HCT116 (cell line): ENCODE results near the gene CGB7. TPM values are rescaled to one million over a fixed set of nuclear protein-coding genes. Genes with fewer than 3 reads are reported as not detected.

Experiments
- ATAC-seq: fragments of 200-7000 bp; cut with Tn5 transposase; 2 replicates; pipeline ENCODE4 v1.9.1; 2020; ENCODE audit warnings: mild to moderate bottlenecking, moderate library complexity
- BruUV-seq: library from RNA; stranded (reverse); fragments of 400-500 nt; replicated peaks from 2 replicates; lab custom pipeline; 2021; lab: Mats Ljungman, UMichigan
- CTCF ChIA-PET: fragments of 300-600 bp; sonication (Branson Sonifier 250); formaldehyde crosslinking; loops from one replicate; lab custom pipeline; 2021; ENCODE audit warnings: antibody characterized with exemption; lab: Charles Lee
- POLR2A ChIA-PET: fragments of 300-600, 350-600 bp; sonication (Branson Sonifier 250); formaldehyde crosslinking; loops from one replicate; lab custom pipeline; 2021; ENCODE audit warnings: antibody characterized with exemption; lab: Charles Lee
- RAD21 ChIA-PET, 2 experiments: fragments of 300-600 bp; sonication (Branson Sonifier 250); formaldehyde crosslinking; loops; one replicate each; lab custom pipeline; 2023; ENCODE audit warnings: low total read pairs in 2 of 2; ENCODE audit not compliant: uncharacterized antibody in 2 of 2, unreplicated experiment in 2 of 2, low non-redundant PET in 1 of 2; lab: Charles Lee
- DNase-seq: peaks from one replicate; pipeline ENCODE4 v3.0.0-alpha.2; 2010; ENCODE audit warnings: low read depth, low spot score
- H2AFZ ChIP-seq: fragments of 200-600 bp; shearing (Covaris generic), sonication (generic); 2 replicates; pipeline ENCODE4 v1.6.1; 2017; ENCODE audit warnings: low read depth, mixed run types, mixed read lengths, antibody characterized with exemption, low read length; ENCODE audit not compliant: poor library complexity, severe bottlenecking
- H3K27ac ChIP-seq: 2 replicates; pipeline ENCODE4 v1.5.1; 2012; ENCODE audit warnings: low read depth, low read length
- H3K27me3 ChIP-seq: fragments of 200-600 bp; sonication (generic); 2 replicates; pipeline ENCODE4 v1.6.1; 2016; ENCODE audit warnings: mixed run types, low read length, mixed read lengths; ENCODE audit not compliant: insufficient read depth
- H3K36me3 ChIP-seq, 2 experiments: fragments of 200-500 bp in 1 of 2; fragments of 200-600 bp in 1 of 2; sonication (Bioruptor generic) in 1 of 2; sonication (generic) in 1 of 2; 2 replicates each; pipeline versions ENCODE4 v1.5.1 to v1.6.1; 2014 to 2016; ENCODE audit warnings: low read length in 2 of 2, inconsistent platforms in 1 of 2, mixed read lengths in 1 of 2, mixed run types in 1 of 2; ENCODE audit not compliant: insufficient read depth in 2 of 2, control insufficient read depth in 1 of 2
- H3K4me1 ChIP-seq, 2 experiments: fragments of 200-600 bp in 1 of 2; sonication (generic) in 1 of 2; 2 replicates each; pipeline versions ENCODE4 v1.5.1 to v1.6.1; 2012 to 2017; ENCODE audit warnings: low read length in 2 of 2, inconsistent platforms in 1 of 2, mild to moderate bottlenecking in 1 of 2, mixed read lengths in 1 of 2, mixed run types in 1 of 2, moderate library complexity in 1 of 2; ENCODE audit not compliant: insufficient read depth in 2 of 2, control insufficient read depth in 1 of 2
- H3K4me2 ChIP-seq: fragments of 200-600 bp; sonication (generic); 2 replicates; pipeline ENCODE4 v1.6.1; 2017; ENCODE audit warnings: mixed run types, low read length, mixed read lengths
- H3K4me3 ChIP-seq, 2 experiments: fragments of 200-600 bp in 1 of 2; sonication (generic) in 1 of 2; replicated peaks in 1 of 2; 2 replicates each; pipeline ENCODE4 v1.5.1; 2011 to 2016; ENCODE audit warnings: low read length in 2 of 2, control low read depth in 1 of 2, low read depth in 1 of 2, mild to moderate bottlenecking in 1 of 2, mixed read lengths in 1 of 2, mixed run types in 1 of 2
- H3K79me2 ChIP-seq: fragments of 200-600 bp; sonication (generic); 2 replicates; pipeline ENCODE4 v1.6.1; 2017; ENCODE audit warnings: mild to moderate bottlenecking, mixed run types, low read length, moderate library complexity, mixed read lengths; ENCODE audit not compliant: insufficient read depth
- H3K9ac ChIP-seq: fragments of 200-600 bp; sonication (generic); 2 replicates; pipeline ENCODE4 v1.6.1; 2016; ENCODE audit warnings: low read length, mixed read lengths
- H3K9me2 ChIP-seq: fragments of 200-600 bp; sonication (generic), shearing (Covaris generic); 2 replicates; pipeline ENCODE4 v1.6.1; 2017; ENCODE audit warnings: mixed run types, mild to moderate bottlenecking, moderate library complexity; ENCODE audit not compliant: insufficient read depth
- H3K9me3 ChIP-seq, 2 experiments: fragments of 200-500 bp in 1 of 2; fragments of 200-600 bp in 1 of 2; sonication (Bioruptor generic) in 1 of 2; sonication (generic) in 1 of 2; 2 replicates each; pipeline ENCODE4 v1.6.1; 2014 to 2017; ENCODE audit warnings: low read length in 2 of 2, mixed read lengths in 2 of 2, inconsistent platforms in 1 of 2, low read depth in 1 of 2, mild to moderate bottlenecking in 1 of 2, mixed run types in 1 of 2, moderate library complexity in 1 of 2; ENCODE audit not compliant: control insufficient read depth in 1 of 2, insufficient read depth in 1 of 2
- H4K20me1 ChIP-seq: fragments of 200-600 bp; sonication (generic), shearing (Covaris generic); 2 replicates; pipeline ENCODE4 v1.6.1; 2017; ENCODE audit warnings: mixed run types, mild to moderate bottlenecking, moderate library complexity; ENCODE audit not compliant: insufficient read depth
- EZH2 ChIP-seq: fragments of 200-600 bp; sonication (generic); IDR thresholded peaks from 2 replicates; pipeline ENCODE4 v1.6.1; 2017; ENCODE audit warnings: antibody characterized with exemption, mixed run types
- EZH2phosphoT487 ChIP-seq: fragments of 200-600 bp; IDR thresholded peaks from 2 replicates; pipeline ENCODE4 v1.6.1; 2018; ENCODE audit warnings: antibody characterized with exemption, borderline replicate concordance
- POLR2AphosphoS5 ChIP-seq: IDR thresholded peaks from 2 replicates; pipeline ENCODE4 v1.6.1; 2011; ENCODE audit warnings: mild to moderate bottlenecking, low read depth, low read length, moderate library complexity
- RAD21 ChIP-seq: IDR thresholded peaks from 2 replicates; pipeline ENCODE4 v1.6.1; 2012; ENCODE audit warnings: low read depth, mild to moderate bottlenecking
- TCF7L2 ChIP-seq: IDR thresholded peaks from 2 replicates; pipeline ENCODE4 v1.7.0; 2011; ENCODE audit warnings: borderline replicate concordance, inconsistent platforms; ENCODE audit not compliant: insufficient read depth, insufficient read length; ENCODE audit errors: extremely low read depth
- ZFX ChIP-seq: fragments of 450-650 bp; IDR thresholded peaks from 2 replicates; pipeline ENCODE4 v1.6.1; 2017
- intact Hi-C: fragments of 100-400 bp; cut with micrococcal nuclease; formaldehyde crosslinking; loops from 2 replicates; pipeline ENCODE4 v1.10.0; 2022
- total RNA-seq: library from RNA; stranded (reverse); gene quantifications from one replicate; pipeline ENCODE4 v1.2.1, GENCODE V29; 2021; ENCODE audit not compliant: unreplicated experiment
- TF ChIP-seq, protein P1 (sequence below): IDR thresholded peaks from 2 replicates; pipeline ENCODE4 v1.6.1; 2012; ENCODE audit warnings: low read depth
- TF ChIP-seq, protein P2 (sequence below): IDR thresholded peaks from 2 replicates; pipeline ENCODE4 v1.6.1; 2012
- TF ChIP-seq, protein P3 (sequence below): IDR thresholded peaks from 2 replicates; pipeline ENCODE4 v1.6.1; 2012

Gene CGB7
- total RNA-seq, 1 experiment from 2014 or later = 5.4 TPM

DNA sequence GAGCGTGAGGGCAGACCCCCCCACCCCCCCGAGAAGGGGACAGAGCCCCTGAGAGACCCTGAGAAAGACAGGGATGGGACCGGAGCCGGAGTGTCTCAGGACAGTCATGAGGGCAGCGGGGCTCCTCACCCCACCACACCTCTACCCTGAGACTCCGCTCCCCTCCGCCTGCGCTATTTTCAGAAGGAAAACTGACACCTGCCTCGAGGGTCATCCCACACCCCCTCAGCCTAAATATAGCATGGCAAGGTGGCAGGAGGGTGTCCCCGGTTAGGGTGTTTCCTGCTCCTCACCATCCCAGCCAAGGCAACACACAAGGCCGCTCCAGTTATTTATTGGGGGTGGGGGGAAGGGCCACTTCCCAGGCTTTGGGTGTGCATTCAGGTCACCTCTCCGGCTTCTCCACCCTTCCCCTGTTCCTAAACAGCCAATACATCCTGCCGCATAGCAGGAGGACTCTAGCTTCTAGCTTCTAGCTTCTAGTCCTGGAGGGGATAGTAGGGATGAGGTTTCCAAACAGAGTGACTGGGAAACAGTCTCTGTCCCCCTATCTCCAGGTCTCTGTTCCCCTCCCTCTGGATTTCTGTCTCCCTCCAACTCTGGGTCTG lies 8.5 kb upstream of the CGB7 start:
- Histone ChIP-seq H3K27me3 (no peaks in the 10 kb centered on the region), H3K79me2 (no peaks in the 10 kb centered on the region), H3K36me3 (no peaks in the 10 kb centered on the region), H3K4me3 (no peak overlapping the region), H3K27ac (no peak overlapping the region), H3K4me1 (peaks cover 30 to 58% of the 10 kb centered on the region in 2 experiments), H2AFZ (no peak overlapping the region), H3K9me3 (no peaks in the 10 kb centered on the region), H3K9ac (no peak overlapping the region)
- intact Hi-C loops = no loop called here
- POLR2A ChIA-PET = no interaction called here
- ATAC-seq = no peak
- 0 out of 2 replicates have a peak, but pooled peaks have one; percentile 14 for TF ChIP-seq POLR2AphosphoS5
- TF ChIP-seq EZH2phosphoT487 = no peak
- no peak for TF ChIP-seq RAD21
- TF ChIP-seq, all 23 proteins: peak for 1
- BruUV-seq = no TSS peak
- CTCF ChIA-PET = interaction anchor here (1.8 kb wide), 1 partner anchor 8 kb away, joined by 18 read pairs; no protein-coding TSS in a partner anchor
- H3K4me2 ChIP-seq = peak overlapping the region; percentile 89; the same call in 1 of the 2 replicates
- no peaks in the 10 kb centered on the region for H4K20me1 ChIP-seq
- RAD21 ChIA-PET = no interaction called here
- H3K9me2 ChIP-seq = no peaks in the 10 kb centered on the region
- no peak for DNase-seq

DNA sequence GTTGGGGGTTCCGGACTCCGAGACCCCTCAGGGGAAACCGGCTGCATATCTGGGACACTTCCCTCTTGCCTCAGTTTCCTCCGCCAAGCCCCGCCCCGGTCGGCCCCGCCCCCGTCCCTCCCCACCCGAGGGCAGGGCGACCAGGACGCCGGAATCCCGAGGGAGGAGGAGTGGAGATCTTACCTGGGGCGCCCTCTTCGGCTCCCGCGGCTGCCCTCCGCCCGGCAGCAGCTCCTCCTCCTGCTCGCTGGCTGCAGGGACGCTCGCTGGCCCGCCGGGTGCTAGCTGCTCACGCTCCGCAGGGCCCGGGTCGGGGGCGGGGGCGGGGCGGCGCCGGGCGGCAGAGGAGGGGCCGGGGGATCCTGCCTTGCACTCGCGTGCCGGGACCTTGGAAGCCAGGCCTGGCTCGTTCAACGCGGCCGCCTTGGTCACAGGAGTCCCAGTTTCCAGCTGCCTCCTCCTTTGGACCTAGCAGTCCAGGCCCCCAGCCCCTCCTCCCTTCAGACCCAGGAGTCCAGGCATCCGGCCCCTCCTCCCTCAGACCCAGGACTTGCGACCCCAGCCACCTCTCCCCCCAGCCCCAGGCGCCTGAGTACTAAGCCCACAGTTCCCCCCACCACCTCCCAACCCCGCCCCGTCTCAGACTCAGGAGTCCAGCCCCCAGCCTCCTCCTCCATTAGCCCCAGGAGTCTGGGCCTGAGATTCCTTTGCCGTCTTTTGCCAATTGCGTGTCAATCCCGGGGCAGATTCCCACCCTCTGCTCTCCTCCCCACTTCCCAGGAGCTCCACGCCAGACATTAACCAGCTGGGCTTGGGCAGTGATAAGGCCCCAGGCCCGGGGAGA lies 7.4 kb upstream of the CGB7 start, which contains the start of gene NTF4:
NTF4 (minus strand) TSS at position 51 of the 844 bp plus-strand sequence. CDS start 2,821 bp downstream, outside the sequence.
- H3K4me1 ChIP-seq = peaks cover 32 to 68% of the 10 kb centered on the region in 2 experiments
- peak within 1 kb of the TSS; percentile 89 for H3K4me2 ChIP-seq
- RAD21 ChIA-PET = interaction anchor here in 1 of 2 experiments (0.6 to 0.8 kb wide), 2 partner anchors 13 to 72 kb away, joined by 3 read pairs; partner anchors contain the start of genes GYS1 and RUVBL2
- peak within 1 kb of the TSS; percentile 69 for H3K27ac ChIP-seq
- TF ChIP-seq, protein P1, sequence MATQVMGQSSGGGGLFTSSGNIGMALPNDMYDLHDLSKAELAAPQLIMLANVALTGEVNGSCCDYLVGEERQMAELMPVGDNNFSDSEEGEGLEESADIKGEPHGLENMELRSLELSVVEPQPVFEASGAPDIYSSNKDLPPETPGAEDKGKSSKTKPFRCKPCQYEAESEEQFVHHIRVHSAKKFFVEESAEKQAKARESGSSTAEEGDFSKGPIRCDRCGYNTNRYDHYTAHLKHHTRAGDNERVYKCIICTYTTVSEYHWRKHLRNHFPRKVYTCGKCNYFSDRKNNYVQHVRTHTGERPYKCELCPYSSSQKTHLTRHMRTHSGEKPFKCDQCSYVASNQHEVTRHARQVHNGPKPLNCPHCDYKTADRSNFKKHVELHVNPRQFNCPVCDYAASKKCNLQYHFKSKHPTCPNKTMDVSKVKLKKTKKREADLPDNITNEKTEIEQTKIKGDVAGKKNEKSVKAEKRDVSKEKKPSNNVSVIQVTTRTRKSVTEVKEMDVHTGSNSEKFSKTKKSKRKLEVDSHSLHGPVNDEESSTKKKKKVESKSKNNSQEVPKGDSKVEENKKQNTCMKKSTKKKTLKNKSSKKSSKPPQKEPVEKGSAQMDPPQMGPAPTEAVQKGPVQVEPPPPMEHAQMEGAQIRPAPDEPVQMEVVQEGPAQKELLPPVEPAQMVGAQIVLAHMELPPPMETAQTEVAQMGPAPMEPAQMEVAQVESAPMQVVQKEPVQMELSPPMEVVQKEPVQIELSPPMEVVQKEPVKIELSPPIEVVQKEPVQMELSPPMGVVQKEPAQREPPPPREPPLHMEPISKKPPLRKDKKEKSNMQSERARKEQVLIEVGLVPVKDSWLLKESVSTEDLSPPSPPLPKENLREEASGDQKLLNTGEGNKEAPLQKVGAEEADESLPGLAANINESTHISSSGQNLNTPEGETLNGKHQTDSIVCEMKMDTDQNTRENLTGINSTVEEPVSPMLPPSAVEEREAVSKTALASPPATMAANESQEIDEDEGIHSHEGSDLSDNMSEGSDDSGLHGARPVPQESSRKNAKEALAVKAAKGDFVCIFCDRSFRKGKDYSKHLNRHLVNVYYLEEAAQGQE = no peak
- TF ChIP-seq ZFX = no peak
- TF ChIP-seq EZH2phosphoT487 = no peak
- TF ChIP-seq, protein P2, sequence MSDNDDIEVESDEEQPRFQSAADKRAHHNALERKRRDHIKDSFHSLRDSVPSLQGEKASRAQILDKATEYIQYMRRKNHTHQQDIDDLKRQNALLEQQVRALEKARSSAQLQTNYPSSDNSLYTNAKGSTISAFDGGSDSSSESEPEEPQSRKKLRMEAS = no peak
- TF ChIP-seq POLR2AphosphoS5 = peak; percentile 66
- no peak for TF ChIP-seq EZH2
- TF ChIP-seq, protein P3, sequence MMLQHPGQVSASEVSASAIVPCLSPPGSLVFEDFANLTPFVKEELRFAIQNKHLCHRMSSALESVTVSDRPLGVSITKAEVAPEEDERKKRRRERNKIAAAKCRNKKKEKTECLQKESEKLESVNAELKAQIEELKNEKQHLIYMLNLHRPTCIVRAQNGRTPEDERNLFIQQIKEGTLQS = no peak
- no peak for TF ChIP-seq TCF7L2
- H3K36me3 ChIP-seq = no peaks in the 10 kb centered on the region
- H2AFZ ChIP-seq = no peak within 1 kb of the TSS
- POLR2A ChIA-PET = interaction anchor here (0.6 kb wide), 1 partner anchor 89 kb away, joined by 3 read pairs; no protein-coding TSS in a partner anchor
- ATAC-seq (peak; percentile 83), DNase-seq (no peak)
- peak within 1 kb of the TSS; percentile 67 for H3K9ac ChIP-seq
- H4K20me1 ChIP-seq = no peaks in the 10 kb centered on the region
- H3K4me3 ChIP-seq = peak within 1 kb of the TSS; percentile 42 to 56
- no peaks in the 10 kb centered on the region for H3K9me3 ChIP-seq
- no peaks in the 10 kb centered on the region for H3K9me2 ChIP-seq
- H3K27me3 ChIP-seq = no peaks in the 10 kb centered on the region
- CTCF ChIA-PET = interaction anchor here (0.6 to 1.8 kb wide), 3 partner anchors 9 to 65 kb away, joined by 4 to 18 read pairs (median 4); no protein-coding TSS in a partner anchor
- intact Hi-C loops = no loop called here
- no peaks in the 10 kb centered on the region for H3K79me2 ChIP-seq
- no TSS peak for BruUV-seq
